Right lobe of liver (tissue), 6 donors: ENCODE measurements around the gene FBXO46. TPM values are rescaled to one million over a fixed set of nuclear protein-coding genes. Genes with fewer than 3 reads are reported as not detected.

ENCODE experiments used
- ATAC-seq, 4 donors: fragments of 200-7000 bp; cut with Tn5 transposase; one replicate each; pipeline ENCODE4 v1.9.1; 2020; ENCODE audit warnings: mild to moderate bottlenecking in 4 of 4, moderate library complexity in 4 of 4
- DNase-seq, 3 donors: peaks; one replicate each; pipeline ENCODE4 v3.0.0-alpha.2; 2020
- H3K27ac ChIP-seq, 3 donors: fragments of 200-600 bp; one replicate each; pipeline ENCODE4 v1.8.0; 2022
- H3K27me3 ChIP-seq, 2 donors: fragments of 200-600 bp; one replicate each; pipeline ENCODE4 v1.8.0; 2022
- H3K36me3 ChIP-seq, 4 donors: fragments of 200-600 bp; sonication (generic) in 1 of 4; one replicate each; pipeline versions ENCODE4 v1.5.1 to v1.8.0; 2017 to 2022; ENCODE audit warnings: control low read depth in 1 of 4
- H3K4me1 ChIP-seq, 4 donors: fragments of 200-600 bp; sonication (generic) in 1 of 4; one replicate each; pipeline versions ENCODE4 v1.5.1 to v1.8.0; 2017 to 2022; ENCODE audit warnings: control low read depth in 1 of 4
- H3K4me3 ChIP-seq, 3 donors: fragments of 200-600 bp; one replicate each; pipeline ENCODE4 v1.8.0; 2022
- H3K9me3 ChIP-seq, 4 donors: fragments of 200-600 bp; sonication (generic) in 1 of 4; one replicate each; pipeline versions ENCODE4 v1.5.1 to v1.8.0; 2017 to 2022; ENCODE audit warnings: control low read depth in 1 of 4
- CTCF ChIP-seq, 4 donors: fragments of 200-600 bp in 3 of 4; fragments of 450-650 bp in 1 of 4; IDR thresholded peaks; one replicate each; pipeline versions ENCODE4 v1.5.1 to v1.8.0; 2016 to 2022; ENCODE audit warnings: antibody characterized with exemption in 4 of 4, mild to moderate bottlenecking in 2 of 4
- POLR2A ChIP-seq: fragments of 450-650 bp; IDR thresholded peaks from one replicate; pipeline ENCODE4 v1.6.1; 2017; ENCODE audit warnings: antibody characterized with exemption, mild to moderate bottlenecking
- WGBS: methylation state at CpG from one replicate; pipeline ENCODE4 v1.1.6; 2018; ENCODE audit warnings: low coverage, low lambda C conversion rate; ENCODE audit not compliant: insufficient coverage; ENCODE audit errors: missing lambda C conversion rate; 5-methylcytosine and 5-hydroxymethylcytosine counted together
- intact Hi-C, 2 donors: fragments of 100-400 bp; cut with DNase I; formaldehyde crosslinking; loops; one replicate each; pipeline versions ENCODE4 v1.11.2 to v1.14.1; 2022
- total RNA-seq, 6 experiments: library from RNA; depleted of rRNA in 2 of 6; stranded (reverse); fragments of >200 nt in 2 of 6; fragmentation: NEBNext Ultra II Directional in 3 of 6; extraction: Animal tissue kit (Norgen Biotek cat#: 25700) in 3 of 6; gene quantifications; one replicate each; pipeline versions ENCODE4 v1.1.0 to v1.2.4, GENCODE V29; 2016 to 2023
- donor health status: DM: no; HTN: yes; CAD: no.
- donor health status: DM: no; HTN: no; CAD: no.
- donor health status: DM: no; HTN: no; CAD: no.
- donor health status: DM: no; HTN: yes; CAD: no.
- donor health status: DM: no; HTN: yes; CAD: no.

FBXO46 gene
- total RNA-seq, 6 experiments from 2014 or later, result 5.6 to 12.4 (median 7.4) TPM

GRCh38 chr19:45767410-45767880 is 36.7 kb upstream of the FBXO46 start:
- Histone ChIP-seq H3K4me1 (peaks cover 0 to 20% (median 7%) of the 10 kb centered on the region in 4 donors), H3K36me3 (no peaks in the 10 kb centered on the region), H3K4me3 (peak overlapping the region; percentile 76 to 91 (median 80)), H3K27ac (peak overlapping the region; percentile 86 to 97 (median 92)), H3K27me3 (no peaks in the 10 kb centered on the region), H3K9me3 (no peaks in the 10 kb centered on the region)
- 29% methylated on average over 24 of the region's 31 CpGs for WGBS
- TF ChIP-seq CTCF (IDR thresholded peaks at IDR 0.05) (no peak), POLR2A (peak; percentile 56)
- intact Hi-C loops, result no loop called here
- ATAC-seq (peak in 2 of 4 donors; percentile 0 to 1), DNase-seq (peak; percentile 75 to 79 (median 78))

- ATAC-seq (no peak), DNase-seq (no peak)
- peak overlapping the region; percentile 86 to 97 (median 92) for H3K27ac ChIP-seq
- intact Hi-C loops, result no loop called here
- TF ChIP-seq POLR2A, result no peak
- no peak for TF ChIP-seq CTCF (IDR thresholded peaks at IDR 0.05)
- no peaks in the 10 kb centered on the region for H3K27me3 ChIP-seq
- H3K36me3 ChIP-seq, result no peaks in the 10 kb centered on the region
- 28% methylated on average over 3 of the region's 24 CpGs for WGBS
- peaks cover 0 to 17% (median 5%) of the 10 kb centered on the region in 4 donors for H3K4me1 ChIP-seq
- H3K9me3 ChIP-seq, result no peaks in the 10 kb centered on the region
- peak overlapping the region; percentile 76 to 91 (median 80) for H3K4me3 ChIP-seq
Observed at GRCh38 chr19:45766869-45767346, 36.2 kb upstream of the FBXO46 start.

GRCh38 chr19:45766296-45766868 is 35.7 kb upstream of the FBXO46 start:
- no peak for TF ChIP-seq CTCF (IDR thresholded peaks at IDR 0.05)
- TF ChIP-seq POLR2A, result no peak
- H3K4me3 ChIP-seq, result peak overlapping the region in 2 of 3 donors; percentile 80 to 91
- DNase-seq, result no peak

GRCh38 chr19:45765702-45766295 is 35.1 kb upstream of the FBXO46 start:
- ATAC-seq (no peak), DNase-seq (peak in 1 of 3 donors; percentile 57)
- Histone ChIP-seq H3K27me3 (no peaks in the 10 kb centered on the region), H3K4me3 (no peak overlapping the region), H3K9me3 (no peaks in the 10 kb centered on the region), H3K4me1 (peaks cover 0 to 9% (median 0%) of the 10 kb centered on the region in 4 donors), H3K36me3 (no peaks in the 10 kb centered on the region), H3K27ac (no peak overlapping the region)
- TF ChIP-seq POLR2A, result no peak
- no peak for TF ChIP-seq CTCF (IDR thresholded peaks at IDR 0.05)
- intact Hi-C loops, result no loop called here
- WGBS, result 79% methylated on average over 13 of the region's 23 CpGs

More at GRCh38 chr19:45766296-45766868, 35.7 kb upstream of the FBXO46 start:
- Histone ChIP-seq H3K27ac (peak overlapping the region; percentile 86 to 97 (median 92)), H3K4me1 (peaks cover 0 to 12% (median 3%) of the 10 kb centered on the region in 4 donors), H3K27me3 (no peaks in the 10 kb centered on the region), H3K9me3 (no peaks in the 10 kb centered on the region), H3K36me3 (no peaks in the 10 kb centered on the region)
- intact Hi-C loops, result no loop called here
- no peak for ATAC-seq
- no CpG with 5 or more reads among the region's 17 CpGs for WGBS
